K562 (cell line): ENCODE measurements around the gene CELSR2. TPM values are rescaled to one million over a fixed set of nuclear protein-coding genes. Genes with fewer than 3 reads are reported as not detected.
A peak's percentile ranks its signal among the peaks of the same experiment; 100 is the strongest.

Experiments used
- E2F1 ChIP-seq: sonication (generic); formaldehyde crosslinking; IDR thresholded peaks from 2 replicates; pipeline ENCODE4 v1.8.1; 2023; ENCODE audit warnings: mild to moderate bottlenecking, missing genetic modification reagents, moderate library complexity
- FOSL1 ChIP-seq: fragments of 200-800 bp; sonication (Bioruptor generic); conservative IDR thresholded peaks from 2 replicates; pipeline ENCODE4 v1.6.1; 2016; ENCODE audit warnings: missing genetic modification characterization, missing compliant biosample characterization
- FOXP4 ChIP-seq: sonication (generic); formaldehyde crosslinking; IDR thresholded peaks from 2 replicates; pipeline ENCODE4 v1.8.0; 2022; ENCODE audit warnings: mild to moderate bottlenecking, missing genetic modification reagents, borderline replicate concordance
- GATAD2A ChIP-seq: fragments of 450-650 bp; IDR thresholded peaks from 2 replicates; pipeline ENCODE4 v1.6.1; 2017
- KAT7 ChIP-seq: sonication (generic); formaldehyde crosslinking; IDR thresholded peaks from 2 replicates; pipeline ENCODE4 v1.8.0; 2022; ENCODE audit warnings: missing genetic modification reagents, mild to moderate bottlenecking, borderline replicate concordance
- KDM5B ChIP-seq: fragments of 200-600 bp; sonication (generic); IDR thresholded peaks from 2 replicates; pipeline ENCODE4 v1.6.1; 2012; ENCODE audit warnings: low read depth, mild to moderate bottlenecking, moderate library complexity, low read length, control low read depth, inconsistent platforms; ENCODE audit not compliant: insufficient replicate concordance
- LCOR ChIP-seq: sonication (generic); formaldehyde crosslinking; IDR thresholded peaks from 2 replicates; pipeline ENCODE4 v1.8.0; 2022; ENCODE audit warnings: mild to moderate bottlenecking, missing genetic modification reagents
- MTA1 ChIP-seq: fragments of 450-650 bp; IDR thresholded peaks from 2 replicates; pipeline ENCODE4 v1.6.1; 2017; ENCODE audit warnings: borderline replicate concordance
- NR4A1 ChIP-seq, 2 experiments: fragments of 250-450 bp in 1 of 2; fragments of 450-650 bp in 1 of 2; sonication (Bioruptor Pico) in 1 of 2; IDR thresholded peaks; 2 replicates each; pipeline versions ENCODE4 v1.4.0 to v1.6.1; 2016 to 2020; ENCODE audit warnings: mild to moderate bottlenecking in 2 of 2, missing compliant biosample characterization in 1 of 2, missing genetic modification characterization in 1 of 2, moderate library complexity in 1 of 2
- PHF20 ChIP-seq: fragments of 450-650 bp; IDR thresholded peaks from 2 replicates; pipeline ENCODE4 v1.6.1; 2018; ENCODE audit not compliant: partially characterized antibody
- PRDM10 ChIP-seq: fragments of 450-650 bp; IDR thresholded peaks from 2 replicates; pipeline ENCODE4 v1.6.1; 2018; ENCODE audit not compliant: partially characterized antibody
- SAFB2 ChIP-seq: fragments of 200-400 bp; formaldehyde crosslinking; IDR thresholded peaks from 2 replicates; pipeline ENCODE4 v1.6.1; 2018; ENCODE audit warnings: borderline replicate concordance, low read length, low read depth, moderate library complexity; ENCODE audit not compliant: severe bottlenecking
- SIN3A ChIP-seq, 2 experiments: fragments of 150-350 bp in 1 of 2; IDR thresholded peaks; 2 replicates each; pipeline ENCODE4 v1.6.1; 2011 to 2016; ENCODE audit warnings: borderline replicate concordance in 2 of 2, low read depth in 2 of 2, low read length in 2 of 2, mild to moderate bottlenecking in 2 of 2, moderate library complexity in 2 of 2; ENCODE audit not compliant: control insufficient read depth in 1 of 2
- SMAD4 ChIP-seq: fragments of 250-450 bp; sonication (Bioruptor Pico); conservative IDR thresholded peaks from 2 replicates; pipeline ENCODE4 v1.8.0; 2021; ENCODE audit warnings: inconsistent platforms, mild to moderate bottlenecking, moderate library complexity
- ZBTB7A ChIP-seq: IDR thresholded peaks from 2 replicates; pipeline ENCODE4 v1.6.1; 2011; ENCODE audit warnings: low read depth, mild to moderate bottlenecking, low read length, moderate library complexity, borderline replicate concordance; ENCODE audit not compliant: control insufficient read depth
- ZFP1 ChIP-seq: fragments of 450-650 bp; formaldehyde crosslinking; IDR thresholded peaks from 2 replicates; pipeline ENCODE4 v1.4.0; 2020; ENCODE audit warnings: mild to moderate bottlenecking, mixed read lengths
- ZNF24 ChIP-seq: fragments of 450-650 bp; IDR thresholded peaks from 2 replicates; pipeline ENCODE4 v1.6.1; 2016
- ZNF764 ChIP-seq: fragments of 250-450 bp; sonication (Bioruptor Pico); IDR thresholded peaks from 2 replicates; pipeline ENCODE4 v1.4.0; 2020; ENCODE audit warnings: low read depth, mild to moderate bottlenecking, moderate library complexity
- ZNF778 ChIP-seq: fragments of 450-650 bp; formaldehyde crosslinking; IDR thresholded peaks from 2 replicates; pipeline ENCODE4 v1.4.0; 2020; ENCODE audit warnings: mild to moderate bottlenecking, moderate library complexity
- polyA plus RNA-seq, 8 experiments: library from polyadenylated mRNA; depleted of rRNA in 4 of 8; stranded (reverse) in 5 of 8; unstranded in 3 of 8; fragments of >200 nt; fragmentation: Nextera tagmentation in 2 of 8; fragmentation: Illumina TruSeq in 1 of 8; extraction: Ambion mirVana in 2 of 8; extraction: Trizol in 1 of 8; gene quantifications; 2 replicates each; pipeline versions ENCODE4 v1.2.1 to v1.2.3, GENCODE V29; 2011 to 2014; ENCODE audit warnings: inconsistent platforms in 1 of 8, missing spikeins in 1 of 8
- total RNA-seq, 7 experiments: library from RNA; depleted of rRNA in 6 of 7; stranded (reverse); fragments of >200 nt in 6 of 7; fragmentation: Illumina TruSeq in 2 of 7; extraction: Trizol in 2 of 7; gene quantifications; 2 replicates each; pipeline versions ENCODE4 v1.2.1 to v1.2.3, GENCODE V29; 2011 to 2021; ENCODE audit warnings: low replicate concordance in 1 of 7

The CELSR2 gene
- total and polyA plus RNA-seq, 9 of the 15 experiments (the other 6 are each of a cell fraction or from before 2014, with no cell fraction given) = 0.31 to 21.9 (median 4.2) TPM

GRCh38 chr1:109213345-109213823, 36.0 kb upstream of the CELSR2 start (continued):
- TF ChIP-seq PRDM10 (peak; percentile 73), KDM5B (peak; percentile 2), ZNF764 (CRISPR knock-in tag) (no peak), SAFB2 (no peak), KAT7 (CRISPR knock-in tag) (peak; percentile 95), FOXP4 (0 out of 2 replicates have a peak, but pooled peaks have one; percentile 26), MTA1 (0 out of 2 replicates have a peak, but pooled peaks have one; percentile 51), NR4A1 (CRISPR knock-in tag; IDR thresholded peaks at IDR 0.05) (no peak), NR4A1 (tag; IDR thresholded peaks at IDR 0.05) (0 out of 2 replicates have a peak, but pooled peaks have one; percentile 61), GATAD2A (no peak), ZBTB7A (peak; percentile 94; the same call in 1 of the 2 replicates), ZNF24 (no peak), LCOR (CRISPR knock-in tag) (0 out of 2 replicates have a peak, but pooled peaks have one; percentile 61), PHF20 (peak; percentile 14), E2F1 (peak; percentile 35; the same call in 1 of the 2 replicates), ZFP1 (CRISPR knock-in tag) (0 out of 2 replicates have a peak, but pooled peaks have one; percentile 37), SMAD4 (peak; percentile 20; the same call in 1 of the 2 replicates), FOSL1 (0 out of 2 replicates have a peak, but pooled peaks have one; percentile 7), ZNF778 (CRISPR knock-in tag) (peak; percentile 39; the same call in 1 of the 2 replicates), SIN3A (IDR thresholded peaks at IDR 0.05; ENCODE audit: borderline replicate concordance in 2 of 2, control insufficient read depth in 1 of 2, low read depth in 2 of 2, low read length in 2 of 2) (peak; percentile 13 to 25; a peak in 1 of 4 replicates)
